ENCODE data around the gene CCDC178.

DNA sequence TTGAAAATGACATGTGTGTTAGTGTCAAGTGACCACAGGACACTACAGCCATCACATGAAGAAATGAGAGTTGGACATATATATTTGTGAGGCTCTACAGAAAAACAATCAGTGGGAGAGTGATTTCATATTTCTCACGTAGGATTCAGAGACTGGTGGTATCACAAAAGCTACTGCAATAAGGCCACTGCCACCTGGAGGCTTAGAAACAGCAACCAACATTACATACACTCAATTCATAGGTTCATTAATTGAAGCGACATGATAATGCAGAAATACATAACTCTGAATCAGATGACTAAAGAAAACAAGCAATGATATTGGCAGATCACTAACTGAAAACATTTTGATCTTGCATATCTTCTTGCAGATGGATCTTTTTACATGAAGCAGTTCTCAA lies 419.6 kb downstream of the CCDC178 start:
- TF ChIP-seq, protein P1, sequence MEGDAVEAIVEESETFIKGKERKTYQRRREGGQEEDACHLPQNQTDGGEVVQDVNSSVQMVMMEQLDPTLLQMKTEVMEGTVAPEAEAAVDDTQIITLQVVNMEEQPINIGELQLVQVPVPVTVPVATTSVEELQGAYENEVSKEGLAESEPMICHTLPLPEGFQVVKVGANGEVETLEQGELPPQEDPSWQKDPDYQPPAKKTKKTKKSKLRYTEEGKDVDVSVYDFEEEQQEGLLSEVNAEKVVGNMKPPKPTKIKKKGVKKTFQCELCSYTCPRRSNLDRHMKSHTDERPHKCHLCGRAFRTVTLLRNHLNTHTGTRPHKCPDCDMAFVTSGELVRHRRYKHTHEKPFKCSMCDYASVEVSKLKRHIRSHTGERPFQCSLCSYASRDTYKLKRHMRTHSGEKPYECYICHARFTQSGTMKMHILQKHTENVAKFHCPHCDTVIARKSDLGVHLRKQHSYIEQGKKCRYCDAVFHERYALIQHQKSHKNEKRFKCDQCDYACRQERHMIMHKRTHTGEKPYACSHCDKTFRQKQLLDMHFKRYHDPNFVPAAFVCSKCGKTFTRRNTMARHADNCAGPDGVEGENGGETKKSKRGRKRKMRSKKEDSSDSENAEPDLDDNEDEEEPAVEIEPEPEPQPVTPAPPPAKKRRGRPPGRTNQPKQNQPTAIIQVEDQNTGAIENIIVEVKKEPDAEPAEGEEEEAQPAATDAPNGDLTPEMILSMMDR (IDR thresholded peaks at IDR 0.05; ENCODE audit: poor library complexity) = no peak
- TF ChIP-seq EZH2phosphoT487 (IDR thresholded peaks at IDR 0.05; ENCODE audit: low read depth, severe bottlenecking, unreplicated experiment) (no peak), EZH2 (IDR thresholded peaks at IDR 0.05; ENCODE audit: borderline replicate concordance) (no peak)
